Activated CD8-positive, alpha-beta T cell treated with anti-CD3 and anti-CD28 coated beads for 36 hours (primary cell): Measurements from ENCODE around the gene TNNI3K. TPM values are rescaled to one million over a fixed set of nuclear protein-coding genes. Genes with fewer than 3 reads are reported as not detected.

ENCODE experiments used
- ATAC-seq: fragments of 200-7000 bp; cut with Tn5 transposase; one replicate; pipeline ENCODE4 v1.10.0; 2021; ENCODE audit warnings: mild to moderate bottlenecking, moderate library complexity
- CTCF ChIA-PET: fragments of 350-600 bp; sonication (Branson Sonifier 250); formaldehyde crosslinking; loops from one replicate; lab custom pipeline; 2021; ENCODE audit warnings: antibody characterized with exemption; lab: Charles Lee
- POLR2A ChIA-PET: fragments of 350-600 bp; sonication (Branson Sonifier 250); formaldehyde crosslinking; loops from one replicate; lab custom pipeline; 2021; ENCODE audit warnings: antibody characterized with exemption; lab: Charles Lee
- DNase-seq: peaks from one replicate; pipeline ENCODE4 v3.0.0-alpha.2; 2020
- H3K27ac Mint-ChIP-seq: one replicate; pipeline ENCODE4 v1.8.0; 2021; ENCODE audit warnings: mild to moderate bottlenecking, mixed read lengths
- H3K27me3 Mint-ChIP-seq: one replicate; pipeline ENCODE4 v1.8.0; 2021; ENCODE audit warnings: mixed read lengths
- H3K36me3 Mint-ChIP-seq: one replicate; pipeline ENCODE4 v1.8.0; 2021; ENCODE audit warnings: low read depth, mixed read lengths
- H3K4me1 Mint-ChIP-seq: one replicate; pipeline ENCODE4 v1.8.0; 2021; ENCODE audit warnings: low read depth, mixed read lengths
- H3K4me3 Mint-ChIP-seq: one replicate; pipeline ENCODE4 v1.8.0; 2021; ENCODE audit warnings: mild to moderate bottlenecking, moderate library complexity, mixed read lengths
- H3K9me3 Mint-ChIP-seq: one replicate; pipeline ENCODE4 v1.8.0; 2021; ENCODE audit warnings: mixed read lengths
- CTCF ChIP-seq: fragments of 200-600 bp; IDR thresholded peaks from one replicate; pipeline ENCODE4 v1.8.0; 2022; ENCODE audit warnings: antibody characterized with exemption, mild to moderate bottlenecking
- intact Hi-C: fragments of 100-400 bp; cut with micrococcal nuclease; formaldehyde crosslinking; loops from one replicate; pipeline ENCODE4 v1.10.0; 2022
- total RNA-seq, 2 experiments: library from RNA; stranded (reverse); gene quantifications; one replicate each; pipeline ENCODE4 v1.2.3, GENCODE V29; 2021

The TNNI3K gene
- total RNA-seq, 2 experiments from 2014 or later = 0.52 TPM; not detected in 1

DNA sequence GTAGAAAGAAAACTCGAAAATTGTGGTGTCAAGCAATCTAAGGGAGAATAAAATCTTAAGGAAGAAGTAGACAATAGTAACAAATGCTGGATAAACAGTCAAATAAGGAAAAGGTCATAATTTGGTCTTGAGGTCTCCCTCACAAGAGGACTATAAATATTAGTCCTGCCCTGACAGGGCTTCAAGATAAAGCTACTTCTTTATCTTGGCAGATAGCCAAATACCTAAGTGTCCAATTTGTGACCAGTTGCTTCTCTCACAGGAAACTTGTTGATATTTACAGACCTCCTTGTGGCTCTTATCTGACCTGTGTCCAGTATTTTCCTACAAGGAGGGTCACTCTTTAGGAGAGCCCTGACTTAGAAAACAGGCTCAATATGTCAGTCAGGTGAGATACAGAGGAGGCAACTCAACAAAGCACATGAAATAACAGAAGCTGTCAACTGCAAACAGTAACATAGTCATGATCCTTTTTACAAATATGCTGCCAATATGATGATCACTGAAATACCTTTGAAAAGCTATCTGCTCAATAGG, 88.8 kb downstream of the TNNI3K start:
- DNase-seq = no peak
- H3K4me1 Mint-ChIP-seq = no peaks in the 10 kb centered on the region
- no peak overlapping the region for H3K27ac Mint-ChIP-seq
- no peak for ATAC-seq
- ChIA-PET POLR2A (no interaction called here), CTCF (no interaction called here)
- intact Hi-C loops = no loop called here
- H3K9me3 Mint-ChIP-seq = no peaks in the 10 kb centered on the region
- H3K4me3 Mint-ChIP-seq = no peak overlapping the region
- H3K27me3 Mint-ChIP-seq = no peaks in the 10 kb centered on the region
- H3K36me3 Mint-ChIP-seq = no peaks in the 10 kb centered on the region
- TF ChIP-seq CTCF = no peak

- no peak for TF ChIP-seq CTCF
- ATAC-seq = no peak
- Mint-ChIP-seq H3K9me3 (no peaks in the 10 kb centered on the region), H3K27ac (no peak overlapping the region), H3K36me3 (no peaks in the 10 kb centered on the region), H3K27me3 (no peaks in the 10 kb centered on the region), H3K4me1 (no peaks in the 10 kb centered on the region), H3K4me3 (no peak overlapping the region)
- ChIA-PET POLR2A (no interaction called here), CTCF (no interaction called here)
- intact Hi-C loops = no loop called here
- no peak for DNase-seq
These were observed 89.7 kb downstream of the TNNI3K start for GRCh38 chr1:74324684-74325448.

DNA sequence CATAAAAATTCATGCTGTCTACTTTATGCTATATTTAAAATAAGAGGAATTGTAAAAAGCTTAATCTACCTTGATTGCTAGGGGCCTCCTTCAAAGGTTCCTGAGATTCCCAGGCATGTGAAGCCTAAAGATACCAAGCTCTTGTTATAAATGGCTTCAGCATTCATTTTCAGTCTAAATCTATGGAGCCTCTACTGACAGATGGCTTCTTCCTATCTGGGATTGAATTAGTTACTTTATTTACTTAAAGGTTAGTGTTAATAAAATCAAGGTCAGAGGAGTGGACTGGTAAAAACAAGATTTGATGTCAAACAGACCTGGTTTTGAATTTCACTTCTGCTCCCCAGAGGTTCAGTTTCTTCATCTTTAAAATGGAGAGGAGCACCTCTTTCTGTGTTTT, 93.7 kb downstream of the TNNI3K start:
- POLR2A ChIA-PET = no interaction called here
- DNase-seq = no peak

GRCh38 chr1:74333244-74333643, 98.1 kb downstream of the TNNI3K start:
- DNase-seq (no peak), ATAC-seq (no peak)
- intact Hi-C loops = no loop called here
- CTCF ChIA-PET = no interaction called here
- no peak overlapping the region for H3K27ac Mint-ChIP-seq
- TF ChIP-seq CTCF = no peak
- H3K36me3 Mint-ChIP-seq = no peaks in the 10 kb centered on the region
- H3K9me3 Mint-ChIP-seq = no peaks in the 10 kb centered on the region
- no peaks in the 10 kb centered on the region for H3K27me3 Mint-ChIP-seq
- POLR2A ChIA-PET = no interaction called here
- H3K4me3 Mint-ChIP-seq = no peak overlapping the region
- no peaks in the 10 kb centered on the region for H3K4me1 Mint-ChIP-seq

More for the DNA sequence above, 93.7 kb downstream of the TNNI3K start:
- Mint-ChIP-seq H3K36me3 (no peaks in the 10 kb centered on the region), H3K4me3 (no peak overlapping the region), H3K9me3 (no peaks in the 10 kb centered on the region), H3K4me1 (no peaks in the 10 kb centered on the region), H3K27me3 (no peaks in the 10 kb centered on the region), H3K27ac (no peak overlapping the region)
- ATAC-seq = no peak
- no peak for TF ChIP-seq CTCF
- intact Hi-C loops = no loop called here
- CTCF ChIA-PET = no interaction called here

DNA sequence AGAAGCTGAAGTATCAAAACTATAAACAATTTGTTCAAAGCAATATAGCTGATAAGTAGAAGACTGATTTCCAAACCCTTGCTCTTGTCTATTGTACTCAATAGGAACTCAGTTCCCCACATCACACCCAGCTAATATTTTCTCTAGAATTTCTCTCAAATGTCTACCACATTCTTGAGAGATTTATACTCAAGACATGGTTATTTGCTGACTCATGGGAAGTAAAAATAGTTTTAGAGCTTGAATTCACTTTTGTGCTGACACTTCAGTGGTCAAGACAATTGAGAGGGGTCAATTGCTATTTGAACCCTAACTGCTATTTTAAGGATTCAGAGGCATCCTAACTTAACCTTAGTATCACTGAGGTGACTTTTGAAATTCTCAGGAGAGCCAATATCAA, 99.0 kb downstream of the TNNI3K start:
- ATAC-seq (no peak), DNase-seq (no peak)
- H3K27ac Mint-ChIP-seq = no peak overlapping the region
- intact Hi-C loops = no loop called here
- ChIA-PET CTCF (no interaction called here), POLR2A (no interaction called here)
- no peaks in the 10 kb centered on the region for H3K36me3 Mint-ChIP-seq
- no peaks in the 10 kb centered on the region for H3K27me3 Mint-ChIP-seq
- no peaks in the 10 kb centered on the region for H3K9me3 Mint-ChIP-seq
- no peaks in the 10 kb centered on the region for H3K4me1 Mint-ChIP-seq
- no peak overlapping the region for H3K4me3 Mint-ChIP-seq
- TF ChIP-seq CTCF = no peak
